NCI-H2171 (cell line): ENCODE data around the gene AFAP1L1.

Experiments used
- DNase-seq: peaks from one replicate; lab custom pipeline; 2025; lab: John Stamatoyannopoulos, UW

Gene AFAP1L1

DNA sequence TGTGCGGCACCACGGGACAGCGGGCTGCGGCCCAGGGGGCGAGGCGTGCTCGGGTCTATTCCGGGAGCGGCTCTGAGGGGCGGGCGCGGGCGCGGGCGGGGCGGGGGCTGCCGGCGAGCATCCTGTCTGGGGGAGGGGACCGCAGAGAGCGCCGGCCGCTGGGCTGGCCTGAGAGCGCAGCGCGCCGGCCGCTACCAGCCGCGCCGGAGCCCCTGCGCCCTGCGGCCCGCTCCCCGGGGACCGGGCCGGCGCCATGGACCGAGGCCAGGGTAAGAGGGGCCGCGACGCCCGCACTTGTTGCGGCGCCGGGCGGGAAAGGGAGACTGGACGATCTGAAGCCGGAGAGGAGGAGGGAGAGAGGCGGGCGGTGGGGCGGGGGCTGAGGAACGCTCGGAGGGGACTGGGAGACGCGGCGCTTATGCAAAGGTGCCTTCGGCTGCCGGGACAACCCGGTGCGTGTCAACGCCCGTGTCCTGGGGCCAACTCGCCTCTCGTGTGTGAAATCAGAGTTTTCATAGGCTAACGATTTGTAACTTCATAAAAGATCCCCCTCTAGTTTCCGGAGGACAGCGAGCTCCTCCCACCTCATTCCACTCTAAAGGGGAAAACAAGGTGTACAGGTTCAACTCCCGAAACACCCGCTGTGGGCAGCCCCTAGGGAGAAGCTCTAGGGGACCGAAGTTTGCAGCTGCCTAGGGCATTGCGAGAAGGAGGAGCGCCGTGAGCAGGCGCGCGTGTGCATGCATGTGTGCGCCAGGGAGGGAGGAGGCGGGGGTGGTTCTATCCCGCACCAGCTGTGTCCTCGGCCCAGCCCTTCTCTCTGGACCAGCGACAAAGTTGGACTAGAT is at the start of gene AFAP1L1:
TSS of gene AFAP1L1 (plus strand) at position 144 of the 848 bp plus-strand sequence. CDS start at position 254, 110 bp downstream.
- DNase-seq, result no peak

DNA sequence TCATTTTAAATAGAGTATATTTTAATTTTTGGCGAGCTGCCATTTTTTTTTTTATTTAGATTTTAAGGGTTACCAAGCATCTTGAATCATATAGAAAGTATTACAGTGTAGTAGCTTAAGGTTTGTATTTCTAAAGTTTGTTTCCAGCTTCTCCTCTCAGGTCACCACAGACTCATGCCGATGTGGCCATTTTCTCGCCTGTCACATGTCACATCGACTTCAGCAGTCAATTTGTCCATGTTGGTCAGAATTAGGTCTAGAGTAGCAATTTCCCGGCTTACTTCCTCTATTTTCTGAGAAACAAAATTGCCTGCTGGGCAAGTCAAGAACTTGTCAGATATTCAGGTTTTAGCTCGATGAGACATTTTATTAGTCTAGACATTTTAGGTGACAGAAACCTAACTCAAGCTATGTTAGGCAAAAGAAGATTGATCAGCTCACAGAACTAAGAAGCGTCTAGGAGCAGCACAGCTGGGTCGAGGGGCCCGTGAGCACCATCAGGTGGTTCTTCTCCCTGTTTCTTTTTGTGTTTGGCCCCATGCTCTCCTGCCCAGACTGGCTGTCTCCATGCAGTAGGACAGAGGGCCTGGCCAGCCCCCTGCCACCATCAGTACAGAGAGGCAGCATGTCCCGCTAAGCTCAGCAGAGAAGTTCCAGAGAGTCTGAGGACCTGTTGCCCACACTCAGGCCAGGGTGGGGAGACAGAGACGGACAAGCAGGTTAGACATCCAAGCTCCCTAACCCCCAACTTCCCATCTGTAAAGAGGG is 48.4 kb upstream of the AFAP1L1 start:
- DNase-seq, result no peak

DNA sequence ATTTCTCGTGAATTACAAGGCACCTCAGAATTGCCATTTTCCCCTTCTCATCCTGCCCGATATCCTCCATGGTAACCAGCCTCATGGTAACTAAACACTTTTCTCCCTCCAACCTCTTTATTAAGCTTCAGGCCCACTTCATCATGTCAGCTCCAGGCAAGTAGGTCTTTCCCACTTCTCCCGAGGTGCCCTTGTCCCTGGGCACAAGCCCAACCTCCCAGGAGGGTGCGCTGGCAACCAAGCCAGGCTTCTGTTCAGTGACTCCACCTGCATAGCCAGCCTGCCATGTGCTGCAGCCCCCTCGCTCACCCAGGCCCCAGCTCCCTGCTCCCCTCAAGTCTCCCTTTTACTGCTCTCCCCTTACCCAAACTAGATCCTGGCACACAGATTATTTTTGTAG is 47.4 kb upstream of the AFAP1L1 start:
- DNase-seq, result no peak

DNA sequence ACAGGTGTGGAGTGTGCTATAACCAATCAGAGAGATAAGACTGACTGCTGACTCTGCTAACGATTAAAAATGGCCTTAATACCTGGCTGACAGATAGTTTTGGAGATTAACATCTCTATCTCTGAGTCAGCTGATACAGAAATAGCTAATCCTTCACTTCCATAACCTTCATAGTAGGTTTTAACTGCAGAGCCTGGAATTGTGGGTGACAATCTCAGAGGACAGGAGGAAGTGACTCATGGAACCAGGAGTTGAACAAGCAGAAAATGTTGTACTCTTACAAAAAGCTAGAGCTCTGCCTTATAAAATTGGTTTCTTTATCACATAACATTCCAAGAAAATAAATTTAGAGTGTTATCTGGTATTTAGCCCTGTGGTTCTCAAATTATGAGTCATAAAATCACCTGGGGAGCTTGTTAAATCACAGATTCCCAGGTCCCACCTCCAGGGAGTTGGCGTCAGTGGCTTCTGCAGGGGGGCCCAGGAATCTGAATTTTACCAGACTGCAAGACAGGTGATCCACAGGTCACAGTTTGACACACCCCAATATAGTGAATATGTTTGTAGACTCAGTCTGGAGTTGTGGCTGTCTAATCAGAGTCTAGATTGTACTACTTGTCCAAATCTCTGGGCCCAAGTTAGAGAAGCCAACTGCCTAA is 44.4 kb upstream of the AFAP1L1 start:
- DNase-seq, result no peak

- DNase-seq, result no peak
These were observed 42.9 kb upstream of the AFAP1L1 start for GRCh38 chr5:149228618-149229297.

- DNase-seq, result no peak
These were observed 42.2 kb upstream of the AFAP1L1 start for GRCh38 chr5:149229298-149229937.

DNA sequence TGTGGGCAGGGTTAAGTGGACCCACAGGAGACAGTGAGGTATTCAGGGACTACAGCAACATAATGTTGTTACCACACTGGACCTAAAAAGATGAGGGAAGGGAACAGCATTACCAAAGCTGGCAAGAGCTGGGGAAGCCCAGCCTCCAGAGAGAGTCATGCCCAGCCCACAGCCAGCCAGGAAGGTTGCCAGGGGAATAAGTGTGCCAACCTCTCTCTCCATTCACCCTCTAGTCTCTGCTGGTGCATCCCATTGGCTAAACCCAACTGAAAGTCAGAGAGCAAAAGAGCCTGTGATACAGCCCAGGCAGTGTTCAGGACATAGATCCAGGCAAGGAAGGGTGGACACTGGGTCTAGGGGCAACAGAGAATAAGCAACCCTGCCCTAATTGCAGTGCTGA is 35.8 kb upstream of the AFAP1L1 start:
- no peak for DNase-seq

GRCh38 chr5:149237662-149238061 is 34.0 kb upstream of the AFAP1L1 start:
- DNase-seq, result no peak

DNA sequence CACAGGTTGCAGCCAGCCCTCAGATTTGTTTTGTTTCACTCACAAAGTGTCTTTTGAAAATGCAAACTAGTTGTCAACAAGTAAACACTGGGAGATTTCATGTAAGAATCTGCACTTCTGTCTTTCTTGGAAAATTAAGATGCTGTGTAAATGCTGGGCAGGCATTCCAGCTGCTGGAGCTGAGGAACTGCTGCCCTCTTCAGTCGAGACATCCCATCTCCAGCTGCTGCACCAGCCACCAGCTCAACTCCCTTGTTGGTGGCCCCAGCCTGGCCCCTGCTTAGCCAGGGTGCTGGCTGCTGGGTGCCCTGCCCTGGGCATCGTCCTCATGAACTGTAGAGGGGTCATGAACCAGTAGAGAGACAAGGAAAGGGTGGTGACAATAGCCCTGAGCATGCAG is 33.1 kb upstream of the AFAP1L1 start:
- DNase-seq, result no peak

GRCh38 chr5:149239917-149240316 is 31.7 kb upstream of the AFAP1L1 start:
- no peak for DNase-seq

- DNase-seq, result no peak
These were observed 31.2 kb upstream of the AFAP1L1 start for GRCh38 chr5:149240354-149240998.

DNA sequence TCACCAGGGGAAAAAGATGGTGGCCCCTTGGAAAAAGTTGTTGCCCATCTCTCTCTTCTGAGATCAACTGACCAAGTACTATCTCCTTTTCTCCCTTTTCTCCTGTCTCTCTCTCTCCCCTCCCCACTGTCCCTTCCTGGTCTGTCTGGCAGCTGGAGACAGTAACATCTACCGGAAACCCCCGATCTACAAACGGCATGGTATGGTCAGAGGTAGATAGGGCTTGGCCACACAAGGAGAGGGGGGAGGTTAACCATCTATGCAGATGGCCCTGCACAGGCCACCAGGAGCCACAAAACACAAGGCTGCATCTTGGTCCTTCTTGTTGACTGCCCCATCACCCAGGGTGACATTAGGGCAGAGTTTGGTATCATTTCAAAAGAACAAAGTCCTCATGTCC is 29.3 kb upstream of the AFAP1L1 start:
- DNase-seq, result no peak

GRCh38 chr5:149246906-149247305 is 24.8 kb upstream of the AFAP1L1 start:
- no peak for DNase-seq

DNA sequence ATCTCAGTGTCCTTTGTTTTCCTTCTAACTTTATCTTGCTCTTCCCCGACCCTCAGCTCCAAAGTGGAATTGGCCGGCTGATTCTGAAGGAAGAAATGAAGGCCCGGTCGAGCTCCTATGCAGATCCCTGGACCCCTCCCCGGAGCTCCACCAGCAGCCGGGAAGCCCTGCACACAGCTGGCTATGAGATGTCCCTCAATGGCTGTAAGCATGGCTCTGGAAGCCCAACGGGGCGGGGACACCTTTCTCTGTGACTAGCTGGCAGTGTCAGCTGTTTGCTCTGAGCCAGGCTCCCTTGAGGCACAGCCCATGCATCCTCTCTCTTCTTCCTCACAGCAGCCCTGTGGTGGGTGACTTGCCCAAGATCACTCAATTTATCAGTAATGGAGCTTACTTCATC is 23.9 kb upstream of the AFAP1L1 start:
- DNase-seq, result no peak

DNA sequence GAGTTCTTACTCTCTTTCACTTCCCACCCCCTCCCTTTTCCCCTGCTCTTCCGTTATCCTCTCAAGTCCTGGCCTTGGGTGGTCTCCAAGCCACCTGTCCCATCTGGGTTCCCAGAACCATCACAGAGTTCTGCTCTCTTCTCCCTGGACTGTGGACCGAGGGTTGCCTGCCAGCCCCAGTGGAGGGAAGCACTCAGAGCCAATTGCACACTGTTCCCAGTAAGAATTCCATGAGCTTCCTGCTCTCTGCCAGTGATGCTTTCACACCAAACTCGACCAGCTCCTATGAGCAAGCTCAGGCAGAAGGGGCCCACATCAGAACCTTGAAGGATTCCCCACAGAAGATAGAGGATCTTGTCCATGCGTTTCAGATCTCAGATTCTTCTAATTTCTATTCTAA is 20.1 kb upstream of the AFAP1L1 start:
- no peak for DNase-seq

DNA sequence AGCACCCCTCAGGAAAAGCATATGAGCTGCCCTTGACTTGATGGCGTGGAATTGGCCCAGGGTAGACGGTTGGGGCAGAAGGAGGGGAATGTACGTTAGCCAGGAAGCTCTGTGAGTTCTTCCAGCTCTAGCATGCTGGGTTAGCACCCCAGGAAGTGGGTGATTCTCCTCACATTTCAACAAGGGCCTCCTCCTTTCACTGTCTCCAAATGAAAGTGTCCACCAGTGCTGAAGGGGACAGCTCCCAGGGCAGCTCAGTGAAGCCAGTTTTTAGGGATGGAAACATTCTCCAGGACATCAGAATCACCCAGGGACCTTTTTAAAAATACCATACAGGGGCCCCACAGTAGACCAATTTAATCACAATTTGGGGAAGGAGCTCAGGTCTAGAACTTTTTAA is 17.2 kb upstream of the AFAP1L1 start:
- DNase-seq, result no peak

GRCh38 chr5:149256451-149256850 is 15.2 kb upstream of the AFAP1L1 start:
- no peak for DNase-seq

- DNase-seq, result no peak
These were observed 14.5 kb upstream of the AFAP1L1 start for GRCh38 chr5:149257131-149257530.

- DNase-seq, result no peak
These were observed 13.6 kb upstream of the AFAP1L1 start for GRCh38 chr5:149257889-149258705.

DNA sequence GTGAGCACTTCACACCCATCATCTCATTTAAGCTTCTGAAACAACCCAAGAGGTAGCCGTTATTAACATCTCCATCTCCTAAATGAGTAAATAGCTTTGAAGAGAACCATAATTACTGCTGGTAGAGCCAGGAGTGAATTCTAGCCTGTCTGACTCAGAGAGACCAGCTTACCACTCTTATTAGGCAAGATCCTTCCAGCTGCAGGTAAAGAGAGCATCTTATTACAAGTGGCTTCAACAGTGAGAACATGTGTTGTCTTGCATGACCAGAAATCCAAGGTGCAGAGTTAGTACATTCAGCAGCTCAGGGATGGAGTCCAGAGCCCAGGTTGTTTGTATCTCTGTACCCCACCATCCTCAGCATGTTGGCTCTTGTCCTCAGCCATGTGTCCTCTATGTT is 10.9 kb upstream of the AFAP1L1 start:
- no peak for DNase-seq
